Measurements from ENCODE around the gene SLC35F5. TPM values are rescaled to one million over a fixed set of nuclear protein-coding genes. Genes with fewer than 3 reads are reported as not detected.

SLC35F5 gene
- total RNA-seq, 1 donor from 2014 or later, result 55.7 TPM

- no peaks in the 10 kb centered on the region for H3K9me3 ChIP-seq
- no peaks in the 10 kb centered on the region for H3K27me3 ChIP-seq
- intact Hi-C loops (cut with DNase I), result no loop called here
- no peaks in the 10 kb centered on the region for H3K4me1 ChIP-seq
- no peak overlapping the region for H3K4me3 ChIP-seq
- no peaks in the 10 kb centered on the region for H3K36me3 ChIP-seq
- DNase-seq (ENCODE audit: low spot score in 2 of 2), result no peak
- no peak overlapping the region for H3K27ac ChIP-seq
- no peak for TF ChIP-seq CTCF (IDR thresholded peaks at IDR 0.05)
Observed at GRCh38 chr2:113686537-113686936, 69.9 kb downstream of the SLC35F5 start.

GRCh38 chr2:113685471-113685870 lies 71.0 kb downstream of the SLC35F5 start:
- no peak for TF ChIP-seq CTCF (IDR thresholded peaks at IDR 0.05)
- Histone ChIP-seq H3K4me1 (no peaks in the 10 kb centered on the region), H3K9me3 (no peaks in the 10 kb centered on the region), H3K27ac (no peak overlapping the region), H3K27me3 (no peaks in the 10 kb centered on the region), H3K4me3 (no peak overlapping the region), H3K36me3 (no peaks in the 10 kb centered on the region)
- no peak for DNase-seq (ENCODE audit: low spot score in 2 of 2)
- intact Hi-C loops (cut with DNase I), result no loop called here

DNA sequence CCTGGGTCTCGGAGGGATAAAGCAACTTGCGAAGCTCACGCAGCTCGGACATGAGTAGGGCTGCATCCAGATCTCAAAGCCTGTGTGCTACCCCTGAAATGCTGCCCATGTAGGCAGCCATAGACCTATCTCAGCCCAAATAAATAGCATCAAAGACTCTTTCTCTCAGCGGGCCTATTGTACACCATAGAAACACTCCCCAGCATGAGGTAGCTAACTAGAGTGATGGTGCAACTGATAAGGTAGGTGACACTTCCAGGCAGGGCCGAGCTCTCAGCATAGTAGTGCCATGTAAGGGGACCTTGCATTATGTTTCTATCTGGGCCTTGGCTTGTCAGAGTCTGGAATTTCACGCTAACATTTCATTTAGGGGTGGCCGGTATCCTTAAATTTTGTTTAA lies 77.0 kb downstream of the SLC35F5 start:
- DNase-seq (ENCODE audit: low spot score in 2 of 2), result no peak
- Histone ChIP-seq H3K27me3 (no peaks in the 10 kb centered on the region), H3K27ac (no peak overlapping the region), H3K36me3 (no peaks in the 10 kb centered on the region), H3K4me1 (no peaks in the 10 kb centered on the region), H3K9me3 (no peaks in the 10 kb centered on the region), H3K4me3 (no peak overlapping the region)
- intact Hi-C loops (cut with DNase I), result no loop called here
- TF ChIP-seq CTCF (IDR thresholded peaks at IDR 0.05), result no peak

DNA sequence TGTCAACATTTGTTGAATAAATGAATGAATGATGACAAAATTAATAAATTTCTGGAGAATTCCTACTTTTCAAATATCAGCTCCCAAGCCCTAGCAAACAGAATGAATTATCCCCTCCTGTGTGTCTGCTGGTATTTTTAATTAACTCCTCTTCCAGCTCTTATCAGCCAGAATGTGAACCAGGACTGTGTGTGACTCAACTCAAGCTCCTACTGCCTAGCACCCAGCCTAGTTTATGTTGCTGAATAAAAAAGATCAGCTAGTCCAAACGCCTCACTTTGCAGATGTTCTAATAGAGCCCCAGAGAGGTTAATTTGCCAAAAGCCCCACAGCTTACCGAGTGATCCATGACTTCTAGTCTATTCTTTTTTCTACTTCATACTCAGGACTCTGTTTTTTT lies 79.1 kb downstream of the SLC35F5 start:
- H3K36me3 ChIP-seq, result no peaks in the 10 kb centered on the region
- no peaks in the 10 kb centered on the region for H3K4me1 ChIP-seq
- H3K27ac ChIP-seq, result no peak overlapping the region
- no peaks in the 10 kb centered on the region for H3K9me3 ChIP-seq
- intact Hi-C loops (cut with DNase I), result no loop called here
- no peaks in the 10 kb centered on the region for H3K27me3 ChIP-seq
- H3K4me3 ChIP-seq, result no peak overlapping the region
- TF ChIP-seq CTCF (IDR thresholded peaks at IDR 0.05), result no peak
- no peak for DNase-seq (ENCODE audit: low spot score in 2 of 2)

- Histone ChIP-seq H3K4me3 (no peak overlapping the region), H3K36me3 (no peaks in the 10 kb centered on the region), H3K9me3 (no peaks in the 10 kb centered on the region), H3K27ac (no peak overlapping the region), H3K27me3 (no peaks in the 10 kb centered on the region), H3K4me1 (no peaks in the 10 kb centered on the region)
- intact Hi-C loops (cut with DNase I), result no loop called here
- TF ChIP-seq CTCF (IDR thresholded peaks at IDR 0.05), result no peak
- DNase-seq (ENCODE audit: low spot score in 2 of 2), result no peak
Observed at GRCh38 chr2:113676623-113677266, 79.7 kb downstream of the SLC35F5 start.

- H3K4me3 ChIP-seq, result no peak overlapping the region
- intact Hi-C loops (cut with DNase I), result no loop called here
- no peak for TF ChIP-seq CTCF (IDR thresholded peaks at IDR 0.05)
- no peaks in the 10 kb centered on the region for H3K9me3 ChIP-seq
- H3K36me3 ChIP-seq, result no peaks in the 10 kb centered on the region
- no peak overlapping the region for H3K27ac ChIP-seq
- DNase-seq (ENCODE audit: low spot score in 2 of 2), result no peak
- H3K27me3 ChIP-seq, result no peaks in the 10 kb centered on the region
- no peaks in the 10 kb centered on the region for H3K4me1 ChIP-seq
Observed at GRCh38 chr2:113675875-113676274, 80.6 kb downstream of the SLC35F5 start.
